NCI-H526 (cell line): ENCODE results near the gene FBXL22.
"Not testable (repeated sequence)": the region's sequence is repeated elsewhere in the genome, so short reads cannot be mapped to it uniquely, and the experiment has no call there.

Experiments used
- DNase-seq, 2 experiments: peaks; one replicate each; lab custom pipeline; 2025; lab: John Stamatoyannopoulos, UW

The FBXL22 gene

GRCh38 chr15:63612300-63612699 is 15.1 kb downstream of the FBXL22 start:
- no peak for DNase-seq

DNA sequence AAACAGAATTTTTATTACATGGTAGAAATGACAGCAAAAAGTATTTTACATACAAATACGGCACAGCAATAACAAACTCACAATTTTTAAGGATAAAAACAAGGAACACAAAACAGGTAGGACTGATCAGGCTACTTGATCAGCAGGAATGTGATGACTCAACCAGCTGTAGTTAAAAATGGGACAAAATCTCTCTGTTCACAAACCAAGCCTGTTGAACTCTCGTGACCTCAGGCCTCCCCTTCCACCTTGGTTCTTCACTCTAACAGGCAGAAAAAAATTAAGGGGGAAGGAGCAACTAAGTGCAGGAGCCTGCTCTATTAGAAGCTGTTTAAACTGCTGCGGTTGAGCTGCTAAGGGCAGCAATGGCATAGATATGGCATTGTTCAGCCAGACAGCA is 18.7 kb downstream of the FBXL22 start:
- no peak for DNase-seq

DNA sequence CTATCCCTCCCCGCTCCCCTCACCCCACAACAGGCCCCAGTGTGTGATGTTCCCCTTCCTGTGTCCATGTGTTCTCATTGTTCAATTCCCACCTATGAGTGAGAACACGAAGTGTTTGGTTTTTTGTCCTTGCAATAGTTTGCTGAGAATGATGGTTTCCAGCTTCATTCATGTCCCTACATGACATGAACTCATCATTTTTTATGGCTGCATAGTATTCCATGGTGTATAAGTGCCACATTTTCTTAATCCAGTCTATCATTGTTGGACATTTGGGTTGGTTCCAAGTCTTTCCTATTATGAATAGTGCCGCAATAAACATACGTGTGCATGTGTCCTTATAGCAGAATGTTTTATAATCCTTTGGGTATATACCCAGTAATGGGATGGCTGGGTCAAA is 20.0 kb downstream of the FBXL22 start:
- DNase-seq, result not testable (repeated sequence)

DNA sequence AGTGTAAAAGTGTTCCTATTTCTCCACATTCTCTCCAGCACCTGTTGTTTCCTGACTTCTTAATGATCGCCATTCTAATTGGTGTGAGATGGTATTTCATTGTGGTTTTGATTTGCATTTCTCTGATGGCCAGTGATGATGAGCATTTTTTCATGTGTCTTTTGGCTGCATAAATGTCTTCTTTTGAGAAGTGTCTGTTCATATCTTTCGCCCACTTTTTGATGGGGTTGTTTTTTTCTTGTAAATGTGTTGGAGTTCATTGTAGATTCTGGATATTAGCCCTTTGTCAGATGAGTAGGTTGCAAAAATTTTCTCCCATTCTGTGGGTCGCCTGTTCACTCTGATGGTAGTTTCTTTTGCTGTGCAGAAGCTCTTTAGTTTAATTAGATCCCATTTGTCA is 20.4 kb downstream of the FBXL22 start:
- not testable (repeated sequence) for DNase-seq

- not testable (repeated sequence) for DNase-seq
Observed at GRCh38 chr15:63620760-63621159, 23.6 kb downstream of the FBXL22 start.

DNA sequence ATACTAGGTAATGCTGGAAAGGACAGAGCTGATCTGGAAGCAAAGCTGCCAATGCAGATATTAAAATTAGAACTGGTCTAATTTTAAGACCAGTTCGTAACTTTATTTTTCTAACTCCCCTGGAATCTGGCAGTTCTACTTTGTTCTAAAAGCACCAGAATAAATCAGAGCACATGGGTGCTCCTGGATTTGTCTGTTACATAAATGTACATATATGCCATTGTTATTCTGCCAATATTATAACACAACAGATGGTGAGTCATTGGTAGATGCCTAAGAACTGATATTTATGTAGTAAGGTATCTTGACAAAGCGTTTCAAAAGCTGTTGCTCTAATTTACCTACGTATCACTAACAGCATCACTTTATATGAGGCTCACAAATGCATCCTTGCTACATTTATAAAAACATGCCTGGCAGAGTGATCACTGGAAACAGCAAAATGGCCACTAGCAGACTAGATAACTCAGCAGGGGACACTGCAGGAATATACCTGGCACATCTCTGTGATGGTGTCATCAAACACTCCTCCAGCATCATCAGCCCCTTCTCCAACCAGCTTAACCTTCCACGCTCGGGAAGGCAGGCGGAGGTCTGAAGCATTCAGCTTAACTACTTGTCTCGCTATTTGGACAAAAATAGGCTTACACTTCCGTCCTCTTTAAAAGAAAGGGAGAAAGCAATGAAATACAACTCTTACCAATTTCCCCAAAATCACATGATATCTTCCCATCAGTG is 26.2 kb downstream of the FBXL22 start:
- no peak for DNase-seq

- no peak for DNase-seq
Observed at GRCh38 chr15:63626955-63627354, 29.8 kb downstream of the FBXL22 start.

GRCh38 chr15:63628123-63628822 is 31.1 kb downstream of the FBXL22 start:
- no peak for DNase-seq

DNA sequence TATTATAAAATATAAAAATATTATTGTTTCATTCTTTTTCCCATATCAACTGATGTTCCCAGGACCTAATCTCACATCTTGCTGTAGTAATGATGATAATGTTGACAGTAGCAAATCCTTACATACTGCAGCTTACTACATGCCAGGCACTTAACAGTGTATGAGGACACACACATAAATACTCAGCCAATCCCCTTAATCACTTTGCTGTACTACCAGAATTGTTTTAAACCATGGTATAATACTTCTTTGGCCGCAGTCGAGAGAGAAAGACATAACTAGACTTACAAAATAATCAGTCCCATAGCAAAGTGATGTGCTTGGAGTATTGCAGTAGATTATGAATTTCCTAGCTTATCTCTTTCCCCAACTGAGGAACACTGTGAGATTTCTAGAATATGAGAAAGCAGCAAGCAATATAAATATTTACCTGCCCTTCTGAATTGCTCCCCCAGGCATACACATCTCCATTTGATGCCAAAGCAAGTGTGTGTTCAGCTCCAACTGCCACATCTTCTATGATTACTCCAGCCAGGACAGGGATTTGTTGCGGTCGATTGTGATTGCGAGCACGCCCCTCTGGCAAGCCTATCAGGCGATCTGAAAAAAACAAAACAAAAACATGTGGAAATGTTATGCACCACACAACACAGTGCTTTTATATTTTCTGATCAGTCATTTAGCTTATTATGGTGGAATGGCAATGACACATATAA is 33.0 kb downstream of the FBXL22 start:
- no peak for DNase-seq

DNA sequence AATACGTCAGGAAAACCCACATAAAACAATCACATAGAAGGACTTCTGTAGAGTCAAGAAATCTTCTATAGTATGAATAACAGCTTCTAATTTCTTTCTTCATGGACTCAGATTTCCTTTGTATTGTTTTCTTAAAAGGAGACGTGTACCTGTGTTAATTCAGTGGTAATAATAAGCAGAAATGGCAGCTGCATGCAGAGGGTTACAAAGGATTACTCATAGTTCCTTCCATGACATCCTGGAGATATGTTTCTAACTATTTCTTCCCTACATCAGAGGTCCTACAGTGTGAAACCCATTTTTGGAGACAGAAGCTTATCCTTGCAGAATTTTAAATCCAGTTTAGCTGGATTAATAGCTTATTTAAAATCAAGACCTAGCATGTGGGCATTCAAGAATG is 36.1 kb downstream of the FBXL22 start:
- DNase-seq, result no peak

DNA sequence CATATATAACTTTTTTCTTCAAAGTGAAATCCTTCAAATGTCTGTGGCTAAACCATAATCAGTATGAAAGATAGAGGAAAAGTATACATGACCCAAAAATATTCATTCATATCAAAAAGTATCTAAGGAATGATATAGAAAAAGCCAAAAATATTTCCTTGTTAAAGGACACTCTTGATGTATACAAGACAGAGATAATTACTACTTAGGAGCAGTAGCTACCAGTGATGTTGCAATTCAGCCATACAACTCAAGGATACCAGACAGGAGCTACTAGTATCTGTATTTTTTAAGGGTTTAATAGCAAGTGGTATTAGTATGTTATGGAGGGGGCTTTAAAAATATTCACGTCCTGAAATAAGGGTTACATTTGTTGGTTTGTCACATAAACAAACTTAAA is 37.0 kb downstream of the FBXL22 start:
- no peak for DNase-seq

DNA sequence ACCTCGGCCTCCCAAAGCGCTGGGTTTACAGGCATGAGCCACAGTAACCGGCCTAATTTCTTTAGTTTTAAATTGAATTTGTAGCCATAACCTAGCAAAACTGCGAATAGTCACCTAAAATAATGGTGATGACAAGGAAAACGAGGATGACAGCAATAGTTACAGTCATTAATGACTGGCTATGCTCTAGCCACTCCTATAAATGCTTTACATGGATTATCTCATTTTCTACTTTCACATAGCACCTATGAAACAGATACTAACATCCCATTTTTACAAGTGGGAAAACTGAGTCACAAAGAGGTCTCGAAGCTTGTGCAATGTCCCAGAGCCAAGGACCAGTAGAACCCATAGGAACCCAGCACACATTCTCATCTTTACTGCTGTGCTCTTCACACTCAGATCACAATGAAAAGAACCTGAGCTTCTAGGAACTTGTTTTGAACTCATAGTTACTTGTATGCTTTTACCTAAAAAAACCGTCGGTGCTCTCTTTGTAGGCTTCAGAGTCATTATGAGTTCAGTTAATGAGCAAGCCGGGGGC is 39.4 kb downstream of the FBXL22 start:
- DNase-seq, result no peak

- no peak for DNase-seq
Observed at GRCh38 chr15:63638839-63639238, 41.7 kb downstream of the FBXL22 start.

GRCh38 chr15:63640146-63640545 is 43.0 kb downstream of the FBXL22 start:
- DNase-seq, result no peak
